ENCODE data around the gene LSM14B.

DNA sequence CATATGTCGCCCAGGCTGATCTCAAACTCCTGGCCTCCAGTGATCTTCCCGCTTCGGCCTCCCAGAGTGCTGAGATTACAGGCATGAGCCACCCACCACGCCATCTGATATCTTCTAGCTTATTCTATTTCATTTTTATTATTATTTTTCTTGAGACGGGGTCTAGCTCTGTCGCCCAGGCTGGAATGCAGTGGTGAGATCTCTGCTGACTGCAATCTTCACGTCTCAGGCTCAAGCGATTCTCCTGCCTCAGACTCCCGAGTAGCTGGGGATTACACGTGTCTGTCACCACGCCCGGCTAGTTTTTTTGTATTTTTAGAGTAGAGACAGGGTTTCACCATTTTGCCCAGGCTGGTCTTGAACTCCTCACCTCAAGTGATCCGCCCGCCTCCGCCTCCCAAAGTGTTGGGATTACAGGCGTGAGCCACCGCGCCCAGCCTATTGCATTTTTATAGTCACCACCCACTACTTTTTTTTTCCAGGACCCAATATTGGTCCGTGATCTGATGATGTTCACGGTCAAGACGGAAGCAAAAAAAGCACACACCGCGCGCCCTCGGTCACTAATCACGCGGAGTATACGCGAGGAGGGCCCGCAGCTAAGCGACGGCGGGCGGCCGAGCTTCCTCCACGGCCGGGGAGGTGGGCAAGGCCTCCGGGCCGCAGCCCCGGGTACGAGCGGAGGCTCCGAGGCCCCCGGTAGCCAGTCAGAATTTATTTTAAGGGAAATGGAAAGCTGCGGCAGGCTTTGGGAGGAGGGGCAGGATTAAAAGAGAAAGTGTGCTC is 1.1 kb upstream of the LSM14B start:
- 0 out of 2 replicates have a peak, but pooled peaks have one; percentile 35 for TF ChIP-seq TAF1 (IDR thresholded peaks at IDR 0.05; ENCODE audit: borderline replicate concordance, low read depth, low read length)
- 0 out of 2 replicates have a peak, but pooled peaks have one; percentile 42 for TF ChIP-seq POLR2A (IDR thresholded peaks at IDR 0.05; ENCODE audit: low read depth, low read length)
- TF ChIP-seq POLR2AphosphoS5 (IDR thresholded peaks at IDR 0.05; ENCODE audit: low read depth, low read length), result no peak
